Osteocyte (in vitro differentiated cells): ENCODE measurements around the gene ITGA1. TPM values are rescaled to one million over a fixed set of nuclear protein-coding genes. Genes with fewer than 3 reads are reported as not detected.

Source experiments
- DNase-seq: peaks from one replicate; pipeline ENCODE4 v3.0.0; 2021; ENCODE audit warnings: mixed read lengths; ENCODE audit not compliant: unreplicated experiment; ENCODE audit errors: extremely low spot score
- H3K27ac Mint-ChIP-seq: one replicate; pipeline ENCODE4 v1.8.0; 2021; ENCODE audit warnings: mild to moderate bottlenecking, mixed read lengths; ENCODE audit not compliant: unreplicated experiment
- H3K27me3 Mint-ChIP-seq: one replicate; pipeline ENCODE4 v1.8.0; 2021; ENCODE audit warnings: mixed read lengths; ENCODE audit not compliant: unreplicated experiment
- H3K36me3 Mint-ChIP-seq: one replicate; pipeline ENCODE4 v1.8.0; 2021; ENCODE audit warnings: mixed read lengths; ENCODE audit not compliant: unreplicated experiment
- H3K4me1 Mint-ChIP-seq: one replicate; pipeline ENCODE4 v1.8.0; 2021; ENCODE audit warnings: mixed read lengths; ENCODE audit not compliant: unreplicated experiment
- H3K4me3 Mint-ChIP-seq: one replicate; pipeline ENCODE4 v1.8.0; 2021; ENCODE audit warnings: mild to moderate bottlenecking, moderate library complexity, mixed read lengths; ENCODE audit not compliant: unreplicated experiment
- H3K9me3 Mint-ChIP-seq: one replicate; pipeline ENCODE4 v1.8.0; 2021; ENCODE audit warnings: mixed read lengths; ENCODE audit not compliant: unreplicated experiment
- total RNA-seq: library from RNA; stranded (reverse); gene quantifications from 2 replicates; pipeline ENCODE4 v1.2.1, GENCODE V29; 2021
- TF ChIP-seq, protein P1 (sequence below): fragments of 200-600 bp; sonication (generic); IDR thresholded peaks from 2 replicates; pipeline ENCODE4 v1.5.0; 2021; ENCODE audit warnings: antibody characterized with exemption, mild to moderate bottlenecking, moderate library complexity

Gene ITGA1
- total RNA-seq, 1 donor from 2014 or later, result 150 TPM

DNA sequence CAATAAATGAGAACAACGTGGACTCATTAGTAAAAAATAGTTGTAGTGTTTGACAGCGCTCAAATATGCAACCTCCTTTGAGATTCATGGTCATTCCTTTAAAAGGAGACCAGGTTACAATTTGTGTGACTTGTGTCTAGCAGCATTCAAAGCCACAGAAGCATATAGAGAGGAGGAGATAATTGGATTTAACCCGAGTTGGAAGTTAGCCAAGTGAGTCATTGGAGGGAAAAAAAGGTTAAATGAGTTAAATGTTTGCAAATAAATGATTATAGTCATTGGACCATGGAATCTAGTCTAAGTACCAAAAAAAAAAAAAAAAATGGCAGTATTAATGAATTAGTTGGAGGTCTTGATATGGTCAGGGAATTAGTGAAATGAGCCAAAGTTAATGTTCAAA lies 90.9 kb downstream of the ITGA1 start:
- DNase-seq, result no peak
- H3K4me3 Mint-ChIP-seq, result no peak overlapping the region
- no peak overlapping the region for H3K27ac Mint-ChIP-seq
- no peaks in the 10 kb centered on the region for H3K27me3 Mint-ChIP-seq
- H3K36me3 Mint-ChIP-seq, result peaks cover 50% of the 10 kb centered on the region
- no peaks in the 10 kb centered on the region for H3K9me3 Mint-ChIP-seq
- TF ChIP-seq, protein P1, sequence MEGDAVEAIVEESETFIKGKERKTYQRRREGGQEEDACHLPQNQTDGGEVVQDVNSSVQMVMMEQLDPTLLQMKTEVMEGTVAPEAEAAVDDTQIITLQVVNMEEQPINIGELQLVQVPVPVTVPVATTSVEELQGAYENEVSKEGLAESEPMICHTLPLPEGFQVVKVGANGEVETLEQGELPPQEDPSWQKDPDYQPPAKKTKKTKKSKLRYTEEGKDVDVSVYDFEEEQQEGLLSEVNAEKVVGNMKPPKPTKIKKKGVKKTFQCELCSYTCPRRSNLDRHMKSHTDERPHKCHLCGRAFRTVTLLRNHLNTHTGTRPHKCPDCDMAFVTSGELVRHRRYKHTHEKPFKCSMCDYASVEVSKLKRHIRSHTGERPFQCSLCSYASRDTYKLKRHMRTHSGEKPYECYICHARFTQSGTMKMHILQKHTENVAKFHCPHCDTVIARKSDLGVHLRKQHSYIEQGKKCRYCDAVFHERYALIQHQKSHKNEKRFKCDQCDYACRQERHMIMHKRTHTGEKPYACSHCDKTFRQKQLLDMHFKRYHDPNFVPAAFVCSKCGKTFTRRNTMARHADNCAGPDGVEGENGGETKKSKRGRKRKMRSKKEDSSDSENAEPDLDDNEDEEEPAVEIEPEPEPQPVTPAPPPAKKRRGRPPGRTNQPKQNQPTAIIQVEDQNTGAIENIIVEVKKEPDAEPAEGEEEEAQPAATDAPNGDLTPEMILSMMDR, result no peak
- H3K4me1 Mint-ChIP-seq, result peaks cover 15% of the 10 kb centered on the region

DNA sequence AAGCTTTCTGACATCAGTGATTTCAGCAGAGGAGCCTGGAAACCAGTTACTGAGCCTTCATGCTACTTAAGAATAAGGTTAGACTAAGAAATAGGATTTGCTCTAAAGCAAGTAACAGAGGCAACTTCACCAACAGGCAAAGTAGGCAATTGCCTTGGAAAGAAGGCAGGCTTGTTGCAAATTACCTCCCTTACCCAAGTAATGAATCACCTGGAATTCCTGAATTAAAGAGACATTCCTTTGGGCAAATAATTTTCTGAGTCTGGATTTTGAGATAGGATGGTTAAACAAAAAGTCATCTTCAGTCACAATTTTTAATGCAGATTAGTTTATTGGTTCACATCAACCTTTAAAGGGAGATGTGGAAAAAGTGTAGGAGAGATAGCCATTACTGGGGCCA lies 92.8 kb downstream of the ITGA1 start:
- TF ChIP-seq, protein P1, result no peak
- Mint-ChIP-seq H3K27ac (no peak overlapping the region), H3K4me1 (peaks cover 10% of the 10 kb centered on the region), H3K27me3 (no peaks in the 10 kb centered on the region), H3K4me3 (no peak overlapping the region), H3K9me3 (no peaks in the 10 kb centered on the region), H3K36me3 (peaks cover 49% of the 10 kb centered on the region)
- no peak for DNase-seq

DNA sequence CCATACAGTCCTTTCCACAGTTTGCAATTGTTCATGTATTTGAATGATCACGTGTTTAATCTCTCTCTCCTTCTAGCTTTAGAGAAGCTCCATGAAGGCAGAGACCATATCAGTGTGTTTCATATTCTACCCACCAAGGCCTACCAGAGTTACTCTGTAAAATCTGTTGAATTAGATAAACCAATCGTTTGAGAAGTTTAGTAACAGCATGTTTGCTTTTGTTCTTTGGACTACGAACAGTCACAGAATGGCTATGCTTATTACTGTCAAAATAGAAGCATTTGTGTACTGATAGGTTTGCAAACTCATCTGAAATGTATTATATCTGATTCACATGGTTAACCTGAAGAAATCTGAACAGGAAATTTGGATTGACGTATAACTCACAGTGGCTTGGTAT lies 93.8 kb downstream of the ITGA1 start:
- Mint-ChIP-seq H3K4me1 (peaks cover 7% of the 10 kb centered on the region), H3K9me3 (no peaks in the 10 kb centered on the region), H3K27me3 (no peaks in the 10 kb centered on the region), H3K27ac (no peak overlapping the region), H3K4me3 (no peak overlapping the region), H3K36me3 (peaks cover 50% of the 10 kb centered on the region)
- DNase-seq, result no peak
- TF ChIP-seq, protein P1, result no peak

DNA sequence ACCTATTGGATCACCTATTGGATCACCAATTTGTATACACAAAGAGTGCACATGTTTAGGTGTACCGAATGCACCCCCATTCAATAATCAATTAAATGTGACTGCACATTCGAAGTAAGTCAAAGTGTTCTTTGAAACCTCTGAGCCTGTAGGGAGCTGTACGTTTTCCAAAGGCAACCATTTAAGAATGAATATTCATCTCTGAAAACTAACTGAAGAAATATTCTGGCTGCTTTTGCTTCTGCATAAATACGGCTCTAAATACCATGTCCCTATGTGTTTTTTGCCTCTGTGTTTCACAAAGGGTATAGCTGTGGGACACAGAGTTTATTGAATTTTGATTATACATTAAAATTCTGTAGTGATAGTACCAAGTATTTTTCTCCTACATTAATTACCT lies 95.4 kb downstream of the ITGA1 start:
- no peaks in the 10 kb centered on the region for H3K9me3 Mint-ChIP-seq

DNA sequence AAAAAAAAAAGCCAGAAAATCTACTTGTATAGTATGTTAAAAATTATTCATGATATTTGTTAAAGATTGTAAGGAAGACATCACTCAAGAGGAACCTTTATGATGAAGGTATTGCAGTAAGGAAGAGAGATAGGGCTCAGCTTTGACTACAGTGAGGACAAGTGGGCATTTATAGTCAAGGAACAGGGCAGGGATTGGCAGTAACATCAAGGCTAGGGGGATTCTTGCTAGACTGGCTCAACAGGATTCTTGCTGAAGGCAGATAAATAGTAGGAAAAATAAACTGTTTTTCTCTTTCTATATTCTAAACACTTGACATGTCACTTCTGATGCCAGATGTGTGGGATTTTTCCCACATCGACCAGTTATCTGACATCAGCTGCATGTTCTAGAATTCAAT lies 96.7 kb downstream of the ITGA1 start:
- DNase-seq, result no peak
- no peak overlapping the region for H3K4me3 Mint-ChIP-seq
- H3K27ac Mint-ChIP-seq, result no peak overlapping the region
- H3K9me3 Mint-ChIP-seq, result no peaks in the 10 kb centered on the region
- peaks cover 8% of the 10 kb centered on the region for H3K4me1 Mint-ChIP-seq
- H3K36me3 Mint-ChIP-seq, result peaks cover 57% of the 10 kb centered on the region
- no peaks in the 10 kb centered on the region for H3K27me3 Mint-ChIP-seq
- TF ChIP-seq, protein P1, result no peak

More for the DNA sequence above, 95.4 kb downstream of the ITGA1 start:
- H3K27me3 Mint-ChIP-seq, result no peaks in the 10 kb centered on the region
- H3K27ac Mint-ChIP-seq, result no peak overlapping the region
- H3K4me3 Mint-ChIP-seq, result no peak overlapping the region
- no peak for DNase-seq
- peaks cover 8% of the 10 kb centered on the region for H3K4me1 Mint-ChIP-seq
- TF ChIP-seq, protein P1, result no peak
- peaks cover 53% of the 10 kb centered on the region for H3K36me3 Mint-ChIP-seq
